Testis (tissue), 3 donors: ENCODE data around the gene KLC3. TPM values are rescaled to one million over a fixed set of nuclear protein-coding genes. Genes with fewer than 3 reads are reported as not detected.

ENCODE experiments used
- DNase-seq: peaks from one replicate; pipeline ENCODE4 v3.0.0-alpha.2; 2019
- H3K27ac ChIP-seq, 2 donors: fragments of 200-600 bp; sonication (generic); one replicate each; pipeline ENCODE4 v1.5.1; 2019
- H3K27me3 ChIP-seq: fragments of 200-600 bp; sonication (generic); one replicate; pipeline ENCODE4 v1.5.1; 2019
- H3K36me3 ChIP-seq: fragments of 200-600 bp; sonication (generic); one replicate; pipeline ENCODE4 v1.5.1; 2017; ENCODE audit warnings: low read depth; ENCODE audit errors: missing control alignments
- H3K4me1 ChIP-seq: fragments of 200-600 bp; sonication (generic); one replicate; pipeline ENCODE4 v1.5.1; 2019
- H3K4me3 ChIP-seq, 2 donors: fragments of 200-600 bp; sonication (generic); one replicate each; pipeline ENCODE4 v1.5.1; 2017 to 2019
- H3K9me3 ChIP-seq: fragments of 200-600 bp; sonication (generic); one replicate; pipeline ENCODE4 v1.5.1; 2017
- POLR2A ChIP-seq: fragments of 450-650 bp; IDR thresholded peaks from one replicate; pipeline ENCODE4 v1.6.1; 2017; ENCODE audit warnings: antibody characterized with exemption, mild to moderate bottlenecking, moderate library complexity
- WGBS, 2 donors: methylation state at CpG; one replicate each; pipeline ENCODE4 v1.1.5; 2018; 5-methylcytosine and 5-hydroxymethylcytosine counted together
- intact Hi-C: fragments of 100-400 bp; cut with DNase I; formaldehyde crosslinking; loops from one replicate; pipeline ENCODE4 v1.15.1; 2023; ENCODE audit warnings: low total_unique reads
- polyA plus RNA-seq: library from polyadenylated mRNA; stranded (reverse); fragments of 350-450 nt; fragmentation: Illumina TruSeq; extraction: RNeasy Lipid Tissue Mini Kit (QIAGEN cat#74804); gene quantifications from one replicate; pipeline ENCODE4 v1.2.3, GENCODE V29; 2014; ENCODE audit warnings: low read depth, low replicate concordance; ENCODE audit not compliant: insufficient read depth
- total RNA-seq, 2 donors: library from RNA; depleted of rRNA; stranded (reverse); fragments of >200 nt; gene quantifications; one replicate each; pipeline ENCODE4 v1.2.3, GENCODE V29; 2016
- TF ChIP-seq, protein P1 (sequence below), 3 experiments: fragments of 450-650 bp in 2 of 3; fragments of 200-600 bp in 1 of 3; sonication (generic) in 1 of 3; IDR thresholded peaks; one replicate each; pipeline ENCODE4 v1.5.1; 2016 to 2019; ENCODE audit warnings: antibody characterized with exemption in 3 of 3, mild to moderate bottlenecking in 2 of 3, moderate library complexity in 1 of 3

KLC3 gene
- total and polyA plus RNA-seq, 3 donors from 2014 or later: 5.9 to 13.7 (median 6.4) TPM

DNA sequence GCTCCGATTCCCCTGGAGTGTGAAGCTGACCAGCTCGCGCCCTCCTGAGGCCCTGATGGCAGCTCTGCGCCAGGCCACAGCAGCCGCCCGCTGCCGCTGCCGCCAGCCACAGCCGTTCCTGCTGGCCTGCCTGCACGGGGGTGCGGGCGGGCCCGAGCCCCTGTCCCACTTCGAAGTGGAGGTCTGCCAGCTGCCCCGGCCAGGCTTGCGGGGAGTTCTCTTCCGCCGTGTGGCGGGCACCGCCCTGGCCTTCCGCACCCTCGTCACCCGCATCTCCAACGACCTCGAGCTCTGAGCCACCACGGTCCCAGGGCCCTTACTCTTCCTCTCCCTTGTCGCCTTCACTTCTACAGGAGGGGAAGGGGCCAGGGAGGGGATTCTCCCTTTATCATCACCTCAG lies 38.1 kb upstream of the KLC3 start:
- H3K27me3 ChIP-seq: no peaks in the 10 kb centered on the region
- intact Hi-C loops: no loop called here
- TF ChIP-seq, protein P1, sequence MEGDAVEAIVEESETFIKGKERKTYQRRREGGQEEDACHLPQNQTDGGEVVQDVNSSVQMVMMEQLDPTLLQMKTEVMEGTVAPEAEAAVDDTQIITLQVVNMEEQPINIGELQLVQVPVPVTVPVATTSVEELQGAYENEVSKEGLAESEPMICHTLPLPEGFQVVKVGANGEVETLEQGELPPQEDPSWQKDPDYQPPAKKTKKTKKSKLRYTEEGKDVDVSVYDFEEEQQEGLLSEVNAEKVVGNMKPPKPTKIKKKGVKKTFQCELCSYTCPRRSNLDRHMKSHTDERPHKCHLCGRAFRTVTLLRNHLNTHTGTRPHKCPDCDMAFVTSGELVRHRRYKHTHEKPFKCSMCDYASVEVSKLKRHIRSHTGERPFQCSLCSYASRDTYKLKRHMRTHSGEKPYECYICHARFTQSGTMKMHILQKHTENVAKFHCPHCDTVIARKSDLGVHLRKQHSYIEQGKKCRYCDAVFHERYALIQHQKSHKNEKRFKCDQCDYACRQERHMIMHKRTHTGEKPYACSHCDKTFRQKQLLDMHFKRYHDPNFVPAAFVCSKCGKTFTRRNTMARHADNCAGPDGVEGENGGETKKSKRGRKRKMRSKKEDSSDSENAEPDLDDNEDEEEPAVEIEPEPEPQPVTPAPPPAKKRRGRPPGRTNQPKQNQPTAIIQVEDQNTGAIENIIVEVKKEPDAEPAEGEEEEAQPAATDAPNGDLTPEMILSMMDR (IDR thresholded peaks at IDR 0.05): no peak
- TF ChIP-seq POLR2A: no peak
- no peak overlapping the region for H3K27ac ChIP-seq
- DNase-seq: no peak
- H3K36me3 ChIP-seq: no peaks in the 10 kb centered on the region
- H3K9me3 ChIP-seq: no peaks in the 10 kb centered on the region
- 59 to 74% methylated on average over 19 to 27 of the region's 27 CpGs for WGBS, 2 donors
- peaks cover 3% of the 10 kb centered on the region for H3K4me1 ChIP-seq
- no peak overlapping the region for H3K4me3 ChIP-seq

DNA sequence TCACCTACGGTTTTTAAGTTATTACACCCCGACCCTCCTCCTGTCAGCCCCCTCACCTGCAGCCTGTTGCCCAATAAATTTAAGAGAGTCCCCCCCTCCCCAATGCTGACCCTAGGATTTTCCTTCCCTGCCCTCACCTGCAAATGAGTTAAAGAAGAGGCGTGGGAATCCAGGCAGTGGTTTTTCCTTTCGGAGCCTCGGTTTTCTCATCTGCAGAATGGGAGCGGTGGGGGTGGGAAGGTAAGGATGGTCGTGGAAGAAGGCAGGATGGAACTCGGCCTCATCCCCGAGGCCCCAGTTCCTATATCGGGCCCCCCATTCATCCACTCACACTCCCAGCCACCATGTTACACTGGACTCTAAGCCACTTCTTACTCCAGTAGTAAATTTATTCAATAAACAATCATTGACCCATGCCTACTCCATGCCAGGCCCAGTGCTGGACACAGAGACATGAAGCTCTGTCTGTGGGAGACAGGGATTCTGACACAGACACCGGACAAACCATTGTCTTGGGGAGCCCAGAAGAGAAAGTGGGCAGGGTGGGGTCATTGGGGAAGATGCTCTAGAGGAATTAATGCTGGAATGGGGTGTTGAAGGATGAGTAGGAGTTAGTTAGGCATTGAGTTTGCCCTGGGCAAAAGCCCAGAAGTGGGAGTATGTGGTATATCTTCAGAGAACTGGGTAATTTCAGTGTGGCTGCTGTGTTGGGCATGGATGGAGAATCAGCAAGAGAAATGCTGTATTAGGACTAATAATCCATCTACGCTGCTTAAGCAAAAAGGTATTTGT lies 37.1 kb upstream of the KLC3 start:
- Histone ChIP-seq H3K4me1 (peaks cover 3% of the 10 kb centered on the region), H3K4me3 (no peak overlapping the region), H3K27ac (no peak overlapping the region), H3K9me3 (no peaks in the 10 kb centered on the region), H3K27me3 (no peaks in the 10 kb centered on the region), H3K36me3 (no peaks in the 10 kb centered on the region)
- intact Hi-C loops: no loop called here
- TF ChIP-seq POLR2A: no peak
- TF ChIP-seq, protein P1 (IDR thresholded peaks at IDR 0.05): no peak
- DNase-seq: no peak
- 61 to 89% methylated on average over 12 of the region's 12 CpGs for WGBS, 2 donors

DNA sequence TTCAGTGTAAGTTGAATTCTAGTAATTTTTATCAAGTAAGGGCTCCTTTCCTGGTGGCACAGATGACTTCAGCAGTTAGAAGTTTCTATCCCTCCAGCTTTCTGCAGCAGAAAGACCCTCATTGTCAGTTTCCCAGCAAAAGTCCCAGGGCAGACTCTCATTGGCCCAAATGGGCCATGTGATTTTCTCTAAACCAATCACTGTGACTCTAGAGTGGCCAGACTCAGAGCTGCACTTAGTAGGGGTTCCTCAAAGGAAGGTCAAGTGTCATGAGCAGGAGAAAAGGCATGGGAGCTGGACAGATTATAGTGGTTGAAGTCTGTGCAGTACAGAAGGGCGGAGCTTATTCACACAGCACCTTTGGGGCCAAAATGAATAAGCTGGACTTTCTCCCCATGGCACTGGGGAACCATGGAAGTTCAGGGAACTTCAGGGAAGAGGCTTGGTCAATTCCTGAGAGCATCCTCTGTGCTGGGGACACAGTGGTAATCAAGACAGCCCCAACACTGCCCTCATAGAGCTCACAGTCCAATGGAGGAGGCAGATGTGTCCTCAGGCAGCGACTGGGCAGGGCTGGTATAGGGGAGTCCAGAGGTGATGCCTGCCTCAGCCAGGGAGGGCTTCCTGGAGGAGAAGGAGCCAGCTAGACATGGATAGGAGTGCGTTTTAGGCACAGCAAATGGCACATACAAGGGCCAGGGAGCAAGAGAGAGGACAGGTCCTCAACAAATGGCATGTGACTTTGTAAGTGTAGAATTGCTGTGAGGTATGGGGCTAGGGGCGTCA lies 36.2 kb upstream of the KLC3 start:
- Histone ChIP-seq H3K4me1 (peaks cover 3% of the 10 kb centered on the region), H3K27ac (no peak overlapping the region), H3K27me3 (no peaks in the 10 kb centered on the region), H3K36me3 (no peaks in the 10 kb centered on the region), H3K9me3 (no peaks in the 10 kb centered on the region), H3K4me3 (no peak overlapping the region)
- TF ChIP-seq, protein P1 (IDR thresholded peaks at IDR 0.05): no peak
- no peak for TF ChIP-seq POLR2A
- intact Hi-C loops: no loop called here
- WGBS, 2 donors: 60 to 72% methylated on average over 4 of the region's 4 CpGs
- no peak for DNase-seq

DNA sequence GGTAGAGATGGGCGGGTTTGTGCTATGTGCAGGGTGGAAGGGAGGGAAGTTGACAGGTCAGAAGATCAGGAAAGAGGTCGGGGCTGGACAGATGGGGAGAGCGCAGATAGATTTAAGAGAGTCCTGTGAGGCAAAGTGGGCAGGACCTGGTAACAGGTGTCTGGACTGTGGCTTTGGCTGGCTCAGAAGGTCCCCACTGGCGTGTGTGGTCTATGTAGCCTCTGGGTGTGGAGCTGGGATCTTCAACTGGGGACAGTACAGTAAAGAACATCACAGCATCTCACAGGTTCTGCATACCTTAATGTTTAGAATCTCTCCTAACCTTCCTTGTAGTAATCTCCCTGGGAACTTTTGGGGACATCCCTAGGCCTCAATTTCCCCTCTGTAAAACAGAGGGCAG lies 35.5 kb upstream of the KLC3 start:
- H3K4me1 ChIP-seq: peaks cover 3% of the 10 kb centered on the region
- TF ChIP-seq POLR2A: no peak
- TF ChIP-seq, protein P1 (IDR thresholded peaks at IDR 0.05): no peak
- H3K4me3 ChIP-seq: no peak overlapping the region
- H3K27ac ChIP-seq: no peak overlapping the region
- no peaks in the 10 kb centered on the region for H3K36me3 ChIP-seq
- 55 to 75% methylated on average over 4 of the region's 4 CpGs for WGBS, 2 donors
- no peaks in the 10 kb centered on the region for H3K27me3 ChIP-seq
- no peaks in the 10 kb centered on the region for H3K9me3 ChIP-seq
- DNase-seq: no peak
- intact Hi-C loops: no loop called here
